ENCODE measurements around the gene TKT.

DNA sequence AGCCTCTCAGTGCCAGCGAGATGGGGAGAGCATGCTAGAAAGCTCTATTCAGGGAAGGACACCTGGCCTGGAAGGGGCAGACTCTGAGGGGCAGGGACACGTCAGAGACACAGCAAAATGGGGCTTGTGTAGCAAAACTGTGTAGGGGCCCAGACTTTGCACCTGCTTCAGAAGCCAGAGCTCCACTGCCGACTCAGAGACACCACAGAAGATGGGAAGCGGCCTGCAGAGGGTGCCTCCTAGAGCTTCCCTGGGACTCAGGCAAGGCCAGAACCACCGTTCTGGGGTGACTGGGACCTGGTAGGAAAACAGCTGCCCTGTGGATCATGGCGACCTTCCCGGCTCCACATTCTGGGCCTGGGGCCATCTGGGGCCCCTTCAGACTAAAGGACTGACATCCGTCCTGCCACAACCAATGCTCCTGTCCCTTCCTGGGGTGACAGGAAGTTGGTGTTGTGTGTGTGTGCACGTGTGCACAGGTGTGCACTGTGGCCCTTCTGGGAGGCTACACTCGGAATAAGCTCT is 17.4 kb upstream of the TKT start:
- no peak for TF ChIP-seq EP300 (IDR thresholded peaks at IDR 0.05; ENCODE audit: low read depth)
- no peak for TF ChIP-seq POLR2A (IDR thresholded peaks at IDR 0.05)
- TF ChIP-seq, protein P1, sequence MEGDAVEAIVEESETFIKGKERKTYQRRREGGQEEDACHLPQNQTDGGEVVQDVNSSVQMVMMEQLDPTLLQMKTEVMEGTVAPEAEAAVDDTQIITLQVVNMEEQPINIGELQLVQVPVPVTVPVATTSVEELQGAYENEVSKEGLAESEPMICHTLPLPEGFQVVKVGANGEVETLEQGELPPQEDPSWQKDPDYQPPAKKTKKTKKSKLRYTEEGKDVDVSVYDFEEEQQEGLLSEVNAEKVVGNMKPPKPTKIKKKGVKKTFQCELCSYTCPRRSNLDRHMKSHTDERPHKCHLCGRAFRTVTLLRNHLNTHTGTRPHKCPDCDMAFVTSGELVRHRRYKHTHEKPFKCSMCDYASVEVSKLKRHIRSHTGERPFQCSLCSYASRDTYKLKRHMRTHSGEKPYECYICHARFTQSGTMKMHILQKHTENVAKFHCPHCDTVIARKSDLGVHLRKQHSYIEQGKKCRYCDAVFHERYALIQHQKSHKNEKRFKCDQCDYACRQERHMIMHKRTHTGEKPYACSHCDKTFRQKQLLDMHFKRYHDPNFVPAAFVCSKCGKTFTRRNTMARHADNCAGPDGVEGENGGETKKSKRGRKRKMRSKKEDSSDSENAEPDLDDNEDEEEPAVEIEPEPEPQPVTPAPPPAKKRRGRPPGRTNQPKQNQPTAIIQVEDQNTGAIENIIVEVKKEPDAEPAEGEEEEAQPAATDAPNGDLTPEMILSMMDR (IDR thresholded peaks at IDR 0.05): no peak

Measured in transverse colon (tissue), 3 donors.